ENCODE data around the gene BMP6.
"Not testable (repeated sequence)": the region's sequence is repeated elsewhere in the genome, so short reads cannot be mapped to it uniquely, and the experiment has no call there.

BMP6 gene

DNA sequence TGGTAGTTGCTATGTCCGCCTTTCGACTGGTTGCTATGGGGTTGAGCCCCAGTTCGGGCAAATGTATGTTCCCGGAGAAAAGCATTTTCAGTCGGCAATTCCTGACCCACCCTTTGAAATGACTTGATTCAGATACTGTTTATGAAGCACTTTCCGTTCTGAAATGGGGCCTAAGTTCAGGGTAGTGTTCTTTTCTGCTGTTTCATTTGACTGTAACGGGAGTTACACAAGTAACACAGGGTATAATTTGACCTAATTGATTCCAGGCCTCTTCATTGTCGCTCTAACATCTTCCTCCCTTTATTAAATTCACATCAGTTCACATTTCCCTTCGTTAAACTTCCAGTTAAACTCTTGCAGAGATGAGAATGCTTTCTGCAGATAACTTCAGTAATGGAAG is 85.5 kb downstream of the BMP6 start:
- no peak for DNase-seq (ENCODE audit: low read depth)
- H3K4me3 ChIP-seq (ENCODE audit: low read depth, low read length): no peak overlapping the region
- TF ChIP-seq, protein P1, sequence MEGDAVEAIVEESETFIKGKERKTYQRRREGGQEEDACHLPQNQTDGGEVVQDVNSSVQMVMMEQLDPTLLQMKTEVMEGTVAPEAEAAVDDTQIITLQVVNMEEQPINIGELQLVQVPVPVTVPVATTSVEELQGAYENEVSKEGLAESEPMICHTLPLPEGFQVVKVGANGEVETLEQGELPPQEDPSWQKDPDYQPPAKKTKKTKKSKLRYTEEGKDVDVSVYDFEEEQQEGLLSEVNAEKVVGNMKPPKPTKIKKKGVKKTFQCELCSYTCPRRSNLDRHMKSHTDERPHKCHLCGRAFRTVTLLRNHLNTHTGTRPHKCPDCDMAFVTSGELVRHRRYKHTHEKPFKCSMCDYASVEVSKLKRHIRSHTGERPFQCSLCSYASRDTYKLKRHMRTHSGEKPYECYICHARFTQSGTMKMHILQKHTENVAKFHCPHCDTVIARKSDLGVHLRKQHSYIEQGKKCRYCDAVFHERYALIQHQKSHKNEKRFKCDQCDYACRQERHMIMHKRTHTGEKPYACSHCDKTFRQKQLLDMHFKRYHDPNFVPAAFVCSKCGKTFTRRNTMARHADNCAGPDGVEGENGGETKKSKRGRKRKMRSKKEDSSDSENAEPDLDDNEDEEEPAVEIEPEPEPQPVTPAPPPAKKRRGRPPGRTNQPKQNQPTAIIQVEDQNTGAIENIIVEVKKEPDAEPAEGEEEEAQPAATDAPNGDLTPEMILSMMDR (conservative IDR thresholded peaks at IDR 0.05; ENCODE audit: low read depth, low read length): no peak

DNA sequence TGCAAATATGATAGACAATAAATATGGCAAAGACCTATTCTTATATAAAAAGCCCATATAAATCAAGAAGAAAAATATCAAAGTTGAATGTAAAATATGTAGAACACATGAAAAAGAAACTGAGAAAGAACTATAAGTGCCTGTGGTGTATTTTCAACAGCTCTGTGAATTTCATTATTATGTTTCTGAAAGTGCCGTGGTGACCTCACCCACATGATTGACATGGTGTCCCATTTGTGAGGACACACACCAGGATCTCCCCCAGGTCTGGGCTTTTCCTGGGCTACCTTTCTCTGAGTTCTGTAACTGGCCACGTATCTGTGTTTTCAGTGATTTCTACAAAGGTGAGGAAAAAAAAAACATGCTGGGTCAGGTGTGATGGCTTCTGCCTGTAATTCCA is 86.7 kb downstream of the BMP6 start:
- DNase-seq (ENCODE audit: low read depth): no peak
- H3K4me3 ChIP-seq (ENCODE audit: low read depth, low read length): no peak overlapping the region
- TF ChIP-seq, protein P1 (conservative IDR thresholded peaks at IDR 0.05; ENCODE audit: low read depth, low read length): no peak

DNA sequence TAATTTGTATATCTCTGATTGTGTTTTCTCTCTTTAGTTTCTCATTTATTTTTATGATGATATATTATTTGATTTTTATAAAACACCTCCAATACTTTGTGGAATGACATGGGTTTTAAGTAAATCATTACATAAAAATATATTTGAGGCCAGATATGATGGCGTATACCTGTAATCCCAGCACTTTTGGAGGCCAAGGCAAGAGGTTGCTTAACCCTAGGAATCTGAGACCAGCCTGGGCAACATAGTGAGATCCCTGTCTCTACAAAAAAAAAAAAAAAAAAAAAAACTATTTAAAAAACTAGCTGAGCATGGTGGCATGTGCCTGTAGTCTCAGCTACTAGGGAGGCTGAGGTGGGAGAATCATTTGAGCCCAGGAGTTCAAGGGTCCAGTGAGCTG is 87.3 kb downstream of the BMP6 start:
- TF ChIP-seq, protein P1 (conservative IDR thresholded peaks at IDR 0.05; ENCODE audit: low read depth, low read length): no peak
- no peak overlapping the region for H3K4me3 ChIP-seq (ENCODE audit: low read depth, low read length)
- DNase-seq (ENCODE audit: low read depth): no peak

DNA sequence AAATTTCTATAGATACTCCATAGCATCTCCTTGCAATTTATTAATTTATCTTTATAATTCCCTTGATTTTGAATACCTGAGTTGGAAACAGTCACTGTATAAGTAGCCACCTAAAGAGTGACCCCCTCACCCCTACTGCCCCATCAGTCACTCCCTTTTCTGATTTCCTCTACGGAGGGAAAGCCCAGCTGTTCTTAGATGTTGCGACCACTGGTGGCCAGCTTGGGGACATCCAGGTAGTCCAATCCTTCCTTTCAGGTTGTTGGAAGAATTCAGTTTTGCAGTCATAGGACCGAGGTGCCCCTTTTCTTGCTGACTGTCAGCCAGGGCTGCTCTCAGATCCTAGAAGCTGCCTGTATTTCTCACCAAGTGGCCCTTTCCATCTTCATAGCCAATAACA is 87.8 kb downstream of the BMP6 start:
- H3K4me3 ChIP-seq (ENCODE audit: low read depth, low read length): no peak overlapping the region
- TF ChIP-seq, protein P1 (conservative IDR thresholded peaks at IDR 0.05; ENCODE audit: low read depth, low read length): no peak
- no peak for DNase-seq (ENCODE audit: low read depth)

DNA sequence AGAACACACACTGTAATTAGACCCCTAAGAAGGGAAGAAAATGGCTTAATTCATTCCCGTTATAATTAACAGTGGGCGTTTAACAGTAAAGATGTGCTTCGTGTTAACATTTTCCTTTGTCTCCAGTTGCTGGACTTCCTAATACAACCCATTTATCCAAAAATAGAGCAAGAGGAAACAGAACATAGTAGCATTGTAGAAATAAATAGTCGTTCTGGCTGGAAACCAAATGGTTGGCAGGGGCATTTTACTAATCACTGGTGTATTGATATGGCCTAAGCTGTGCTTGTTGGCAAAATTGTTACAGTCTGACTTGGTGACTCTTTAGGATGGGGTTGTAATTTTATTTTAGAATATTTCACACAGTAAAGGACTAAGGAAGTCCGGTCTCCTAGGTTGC is 89.8 kb downstream of the BMP6 start:
- no peak overlapping the region for H3K4me3 ChIP-seq (ENCODE audit: low read depth, low read length)
- DNase-seq (ENCODE audit: low read depth): no peak
- TF ChIP-seq, protein P1 (conservative IDR thresholded peaks at IDR 0.05; ENCODE audit: low read depth, low read length): no peak

DNA sequence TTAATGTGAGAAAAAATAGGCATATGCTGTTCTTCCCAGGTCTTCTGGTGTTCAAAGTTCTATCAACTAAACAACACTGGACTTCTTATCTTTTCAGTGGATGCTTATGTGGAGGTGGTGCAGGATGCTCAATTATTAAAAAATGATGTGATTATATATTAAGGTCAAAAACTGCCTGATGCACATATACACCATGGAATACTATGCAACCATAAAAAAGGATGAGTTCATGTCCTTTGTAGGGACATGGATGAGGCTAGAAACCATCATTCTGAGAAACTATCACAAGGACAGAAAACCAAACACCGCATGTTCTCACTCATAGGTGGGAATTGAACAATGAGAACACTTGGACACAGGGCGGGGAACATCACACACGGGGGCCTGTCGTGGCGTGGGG is 91.3 kb downstream of the BMP6 start:
- not testable (repeated sequence) for H3K4me3 ChIP-seq (ENCODE audit: low read depth, low read length); DNase-seq (ENCODE audit: low read depth)

DNA sequence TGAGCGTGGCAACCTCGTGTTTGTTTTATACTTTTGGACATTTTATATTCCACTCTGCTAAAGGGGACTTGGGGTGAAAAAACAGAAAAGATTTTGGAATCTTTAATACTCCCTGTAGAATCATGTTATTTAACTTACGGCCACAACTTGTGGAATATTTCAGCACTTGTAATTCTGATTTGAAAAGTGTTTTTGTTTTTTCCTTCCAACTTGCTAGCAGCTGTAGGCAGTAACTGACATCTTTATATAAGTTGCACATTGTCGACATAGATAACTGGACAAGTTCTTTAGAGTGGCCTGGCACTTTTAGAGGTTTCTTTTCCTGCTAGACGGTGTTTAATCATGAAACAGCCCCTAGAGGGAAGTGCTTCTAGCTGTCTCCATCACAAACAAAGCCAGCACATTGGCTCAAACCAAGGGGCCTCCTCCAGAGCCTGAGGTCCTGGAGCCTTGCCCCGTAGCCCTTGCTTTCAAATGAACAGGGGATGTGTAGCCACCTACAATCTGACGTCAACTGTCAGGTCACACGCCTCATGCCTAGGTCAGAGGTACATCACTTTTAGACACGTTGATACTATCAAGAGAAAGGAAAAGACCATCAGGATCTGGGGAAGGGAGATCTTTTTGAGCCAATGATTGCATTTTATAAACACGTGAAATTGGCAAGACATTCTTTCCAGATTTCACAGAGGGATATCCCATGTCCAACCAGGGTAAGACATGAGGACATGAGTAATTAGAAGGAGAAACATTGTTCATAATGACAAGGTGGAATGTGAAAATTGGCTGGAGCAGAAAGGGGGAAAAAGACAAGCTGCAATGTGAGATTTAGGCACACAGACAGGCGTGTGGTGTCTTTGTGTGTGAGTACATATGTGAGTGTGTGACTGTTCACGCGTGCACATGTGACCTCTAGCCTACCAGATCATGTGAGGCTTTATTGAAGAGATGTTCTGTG is 92.6 kb downstream of the BMP6 start:
- no peak for DNase-seq (ENCODE audit: low read depth)
- H3K4me3 ChIP-seq (ENCODE audit: low read depth, low read length): no peak overlapping the region
- TF ChIP-seq, protein P1 (conservative IDR thresholded peaks at IDR 0.05; ENCODE audit: low read depth, low read length): no peak

All from choroid plexus epithelial cell (primary cell).